ENCODE measurements around the gene LRP1B. TPM values are rescaled to one million over a fixed set of nuclear protein-coding genes. Genes with fewer than 3 reads are reported as not detected.
"Not testable (repeated sequence)": the region's sequence is repeated elsewhere in the genome, so short reads cannot be mapped to it uniquely, and the experiment has no call there.

The LRP1B gene
- total RNA-seq, 2 donors from 2014 or later, result 0.79 to 1.8 TPM

GRCh38 chr2:140422759-140423158 is 1708.1 kb downstream of the LRP1B start:
- no peak for TF ChIP-seq CTCF (conservative IDR thresholded peaks at IDR 0.05)
- H3K27ac ChIP-seq (ENCODE audit: low read depth, low read length), result no peak overlapping the region
- no peaks in the 10 kb centered on the region for H3K9me3 ChIP-seq (ENCODE audit: control insufficient read depth, low read length)
- Mint-ChIP-seq H3K9me3 (peaks cover 15% of the 10 kb centered on the region), H3K27ac (no peak overlapping the region), H3K27me3 (ENCODE audit: insufficient read depth) (no peaks in the 10 kb centered on the region), H3K4me1 (no peaks in the 10 kb centered on the region), H3K4me3 (no peak overlapping the region), H3K36me3 (ENCODE audit: low read depth) (peaks cover 7% of the 10 kb centered on the region)
- H3K9ac ChIP-seq (ENCODE audit: extremely low read depth, low read length, poor library complexity, severe bottlenecking), result no peak overlapping the region
- H3K36me3 ChIP-seq (ENCODE audit: control insufficient read depth, insufficient read depth, low read length), result no peaks in the 10 kb centered on the region
- no peak for DNase-seq
- no peaks in the 10 kb centered on the region for H3K27me3 ChIP-seq (ENCODE audit: control insufficient read depth, insufficient read depth, low read length, poor library complexity, severe bottlenecking)
- H3K4me1 ChIP-seq (ENCODE audit: control insufficient read depth, insufficient read depth, low read length), result no peaks in the 10 kb centered on the region
- no peak overlapping the region for H3K4me3 ChIP-seq (ENCODE audit: low read length)
- WGBS, 2 experiments (ENCODE audit: insufficient coverage in 1 of 2, insufficient read length in 1 of 2), result 90 to 96% methylated on average over 3 to 6 of the region's 7 CpGs

GRCh38 chr2:140417504-140417903 is 1713.3 kb downstream of the LRP1B start:
- Histone ChIP-seq H3K36me3 (ENCODE audit: control insufficient read depth, insufficient read depth, low read length) (no peaks in the 10 kb centered on the region), H3K27ac (ENCODE audit: low read depth, low read length) (no peak overlapping the region), H3K4me3 (ENCODE audit: low read length) (no peak overlapping the region), H3K27me3 (ENCODE audit: control insufficient read depth, insufficient read depth, low read length, poor library complexity, severe bottlenecking) (no peaks in the 10 kb centered on the region), H3K9me3 (ENCODE audit: control insufficient read depth, low read length) (peaks cover 8% of the 10 kb centered on the region), H3K4me1 (ENCODE audit: control insufficient read depth, insufficient read depth, low read length) (no peaks in the 10 kb centered on the region), H3K9ac (ENCODE audit: extremely low read depth, low read length, poor library complexity, severe bottlenecking) (no peak overlapping the region)
- peaks cover 17% of the 10 kb centered on the region for H3K9me3 Mint-ChIP-seq
- peaks cover 6% of the 10 kb centered on the region for H3K36me3 Mint-ChIP-seq (ENCODE audit: low read depth)
- H3K27me3 Mint-ChIP-seq (ENCODE audit: insufficient read depth), result no peaks in the 10 kb centered on the region
- no peak overlapping the region for H3K27ac Mint-ChIP-seq
- H3K4me1 Mint-ChIP-seq, result no peaks in the 10 kb centered on the region
- 90 to 92% methylated on average over 2 to 3 of the region's 3 CpGs for WGBS, 2 experiments (ENCODE audit: insufficient coverage in 1 of 2, insufficient read length in 1 of 2)
- no peak for TF ChIP-seq CTCF (conservative IDR thresholded peaks at IDR 0.05)
- no peak for DNase-seq
- H3K4me3 Mint-ChIP-seq, result no peak overlapping the region

GRCh38 chr2:140416577-140416976 is 1714.2 kb downstream of the LRP1B start:
- Histone ChIP-seq H3K9me3 (ENCODE audit: control insufficient read depth, low read length) (peaks cover 8% of the 10 kb centered on the region), H3K27ac (ENCODE audit: low read depth, low read length) (no peak overlapping the region), H3K9ac (ENCODE audit: extremely low read depth, low read length, poor library complexity, severe bottlenecking) (no peak overlapping the region), H3K27me3 (ENCODE audit: control insufficient read depth, insufficient read depth, low read length, poor library complexity, severe bottlenecking) (no peaks in the 10 kb centered on the region), H3K4me3 (ENCODE audit: low read length) (no peak overlapping the region), H3K36me3 (ENCODE audit: control insufficient read depth, insufficient read depth, low read length) (no peaks in the 10 kb centered on the region), H3K4me1 (ENCODE audit: control insufficient read depth, insufficient read depth, low read length) (no peaks in the 10 kb centered on the region)
- WGBS, 2 experiments (ENCODE audit: insufficient coverage in 1 of 2, insufficient read length in 1 of 2), result 92 to 100% methylated on average over 1 of the region's 1 CpG
- DNase-seq, result no peak
- no peaks in the 10 kb centered on the region for H3K4me1 Mint-ChIP-seq
- H3K27ac Mint-ChIP-seq, result no peak overlapping the region
- H3K9me3 Mint-ChIP-seq, result peaks cover 17% of the 10 kb centered on the region
- H3K4me3 Mint-ChIP-seq, result no peak overlapping the region
- no peak for TF ChIP-seq CTCF (conservative IDR thresholded peaks at IDR 0.05)
- no peaks in the 10 kb centered on the region for H3K27me3 Mint-ChIP-seq (ENCODE audit: insufficient read depth)
- peaks cover 6% of the 10 kb centered on the region for H3K36me3 Mint-ChIP-seq (ENCODE audit: low read depth)

- peaks cover 17% of the 10 kb centered on the region for H3K9me3 Mint-ChIP-seq
- H3K27me3 Mint-ChIP-seq (ENCODE audit: insufficient read depth); H3K27ac ChIP-seq (ENCODE audit: low read depth, low read length); H3K36me3 Mint-ChIP-seq (ENCODE audit: low read depth); H3K27me3 ChIP-seq (ENCODE audit: control insufficient read depth, insufficient read depth, low read length, poor library complexity, severe bottlenecking); H3K36me3 ChIP-seq (ENCODE audit: control insufficient read depth, insufficient read depth, low read length); DNase-seq; H3K4me3 Mint-ChIP-seq; H3K4me1 ChIP-seq (ENCODE audit: control insufficient read depth, insufficient read depth, low read length); H3K9me3 ChIP-seq (ENCODE audit: control insufficient read depth, low read length); H3K27ac Mint-ChIP-seq; H3K4me3 ChIP-seq (ENCODE audit: low read length); H3K4me1 Mint-ChIP-seq; H3K9ac ChIP-seq (ENCODE audit: extremely low read depth, low read length, poor library complexity, severe bottlenecking): not testable (repeated sequence)
- 55 to 77% methylated on average over 2 to 4 of the region's 4 CpGs for WGBS, 2 experiments (ENCODE audit: insufficient coverage in 1 of 2, insufficient read length in 1 of 2)
These were observed 1715.8 kb downstream of the LRP1B start for GRCh38 chr2:140415035-140415434.
